ENCODE results near the gene THRA. TPM values are rescaled to one million over a fixed set of nuclear protein-coding genes. Genes with fewer than 3 reads are reported as not detected.

Gene THRA
- total and polyA plus RNA-seq, 9 of the 15 experiments (the other 6 are each of a cell fraction or from before 2014, with no cell fraction given) = 0.34 to 23.4 (median 12.7) TPM

DNA sequence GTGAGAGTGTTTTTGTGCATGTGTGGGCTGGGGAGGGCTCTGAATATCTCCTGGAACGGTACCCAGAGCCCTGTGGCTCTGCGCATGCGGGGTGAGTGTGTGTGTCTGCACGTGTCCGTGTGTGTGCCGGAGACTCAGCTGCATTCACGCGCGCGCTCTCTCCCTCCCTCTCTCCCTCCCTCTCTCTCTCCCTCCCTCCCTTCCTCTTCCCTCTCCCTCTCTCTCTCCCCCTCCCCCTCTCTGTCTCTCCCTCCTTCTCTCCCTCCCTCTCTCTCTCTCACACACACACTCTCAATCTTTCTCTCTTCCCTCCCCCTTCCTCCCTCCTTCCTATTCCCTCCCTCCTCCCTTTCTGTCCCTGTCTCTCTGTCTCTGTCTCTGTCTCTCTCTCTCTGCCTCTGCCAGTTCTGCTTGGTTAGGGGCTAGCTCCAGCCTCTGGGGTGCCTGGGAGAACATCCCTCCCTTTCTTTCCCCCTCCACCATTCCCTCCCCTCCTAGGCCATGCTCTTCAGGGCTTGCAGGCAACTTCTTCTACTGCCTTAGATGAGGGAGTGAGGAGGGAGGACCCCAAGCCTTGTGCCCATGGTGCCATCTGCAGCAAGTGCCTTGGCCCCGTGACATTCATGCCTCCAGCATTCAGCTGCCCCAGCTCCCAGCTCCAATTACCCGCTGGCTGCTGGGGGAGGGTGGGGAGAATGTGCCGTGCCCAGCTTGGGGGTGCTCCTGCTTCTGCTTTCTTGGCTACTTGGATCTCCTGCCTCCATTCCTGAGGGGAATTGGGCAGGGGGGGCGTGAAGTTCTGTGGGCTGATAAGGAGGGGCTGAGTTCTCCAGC, 6.4 kb downstream of the THRA start (continued):
- no peak for TF ChIP-seq FOSL1 (tag; conservative IDR thresholded peaks at IDR 0.05)
- TF ChIP-seq SIN3A (IDR thresholded peaks at IDR 0.05; ENCODE audit: borderline replicate concordance in 2 of 2, control insufficient read depth in 1 of 2, low read depth in 2 of 2, low read length in 2 of 2) = peak in 1 of 2 experiments; percentile 59; a peak in 1 of 4 replicates
- peak in 1 of 2 experiments; percentile 97; a peak in 2 of 4 replicates for TF ChIP-seq HDAC1 (IDR thresholded peaks at IDR 0.05)
- TF ChIP-seq, protein P1, sequence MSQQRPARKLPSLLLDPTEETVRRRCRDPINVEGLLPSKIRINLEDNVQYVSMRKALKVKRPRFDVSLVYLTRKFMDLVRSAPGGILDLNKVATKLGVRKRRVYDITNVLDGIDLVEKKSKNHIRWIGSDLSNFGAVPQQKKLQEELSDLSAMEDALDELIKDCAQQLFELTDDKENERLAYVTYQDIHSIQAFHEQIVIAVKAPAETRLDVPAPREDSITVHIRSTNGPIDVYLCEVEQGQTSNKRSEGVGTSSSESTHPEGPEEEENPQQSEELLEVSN (IDR thresholded peaks at IDR 0.05; ENCODE audit: borderline replicate concordance in 1 of 2, extremely low read depth in 1 of 2, insufficient read depth in 1 of 2, insufficient read length in 1 of 2, low read depth in 1 of 2, low read length in 1 of 2, poor library complexity in 1 of 2, severe bottlenecking in 1 of 2) = peak; percentile 85 to 87
- TF ChIP-seq SOX6 (IDR thresholded peaks at IDR 0.05) = peak; percentile 71; the same call in 1 of the 2 replicates

Data from K562 (cell line).